COLO668 (cell line): ENCODE measurements around the gene HSDL1.
A peak's percentile ranks its signal among the peaks of the same experiment; 100 is the strongest.

Experiments used
- DNase-seq: peaks from one replicate; lab custom pipeline; 2025; ENCODE audit not compliant: unreplicated experiment; lab: John Stamatoyannopoulos, UW

HSDL1 gene

GRCh38 chr16:84176192-84177053 lies 31.4 kb upstream of the HSDL1 start:
- no peak for DNase-seq

- DNase-seq, result peak; percentile 58
These were observed 30.5 kb upstream of the HSDL1 start for GRCh38 chr16:84175350-84176081.

GRCh38 chr16:84174396-84174795 lies 29.4 kb upstream of the HSDL1 start:
- DNase-seq, result no peak

GRCh38 chr16:84169765-84170310 lies 24.9 kb upstream of the HSDL1 start:
- DNase-seq, result no peak

DNA sequence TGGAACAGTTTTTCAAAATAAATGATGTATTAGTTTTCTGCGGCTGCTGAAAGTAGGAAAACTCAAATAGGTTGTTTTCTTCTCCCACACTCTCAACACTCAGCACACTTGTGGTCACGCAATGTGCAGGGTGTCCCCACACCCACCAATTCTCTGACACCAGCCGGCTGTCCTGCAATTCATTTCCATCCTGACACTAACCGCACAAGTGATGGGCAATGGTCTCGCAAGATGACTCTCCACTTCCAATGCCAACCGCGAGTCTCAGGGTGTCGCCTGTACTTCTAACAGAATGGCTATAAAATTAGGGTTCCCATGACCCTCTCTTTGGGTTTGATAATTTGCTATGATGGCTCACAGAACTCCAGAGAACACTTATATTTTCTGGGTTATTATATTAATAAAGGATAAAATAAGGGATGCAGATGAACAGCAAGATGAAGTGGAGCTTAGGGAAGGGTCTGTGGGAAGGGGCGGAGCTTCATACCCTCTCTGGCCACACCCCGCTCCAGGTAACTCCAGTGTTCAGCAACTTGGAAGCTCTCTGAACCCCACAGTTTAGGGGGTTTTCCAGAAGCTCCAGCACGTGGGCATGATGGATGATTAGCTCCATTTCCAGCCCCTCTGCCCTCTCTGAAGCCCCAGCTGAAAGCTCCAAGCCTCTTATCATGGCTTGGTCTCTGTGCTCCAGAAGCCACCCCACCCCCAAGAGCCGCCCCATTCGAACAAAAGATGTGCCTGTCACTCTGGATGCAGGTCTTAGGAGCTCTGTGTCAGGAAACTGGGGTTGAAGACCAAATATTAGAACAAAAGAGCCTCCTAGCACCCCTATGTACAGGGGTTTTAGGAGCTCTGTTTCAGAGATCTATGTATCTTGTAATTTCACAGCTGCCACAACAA lies 22.1 kb upstream of the HSDL1 start:
- DNase-seq, result no peak

DNA sequence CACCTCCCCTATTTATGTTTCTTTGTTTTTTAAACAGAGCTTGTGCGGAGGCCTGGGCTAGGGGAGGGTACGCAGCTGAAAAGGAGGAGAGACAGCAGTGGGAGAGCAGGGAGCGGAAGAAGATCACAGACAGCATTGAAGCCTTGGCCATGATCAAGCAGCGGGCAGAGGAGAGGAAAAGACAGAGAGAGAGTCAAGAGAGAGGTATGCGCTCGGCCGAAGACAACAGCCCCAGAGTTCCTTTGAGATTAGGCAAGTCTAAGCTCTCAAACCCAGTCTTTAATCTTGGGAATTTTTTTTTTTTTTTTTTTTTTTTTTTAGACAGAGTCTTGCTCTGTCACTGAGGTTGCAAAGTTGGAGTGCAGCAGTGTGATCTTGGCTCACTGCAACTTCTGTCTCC lies 20.8 kb upstream of the HSDL1 start:
- DNase-seq, result no peak

DNA sequence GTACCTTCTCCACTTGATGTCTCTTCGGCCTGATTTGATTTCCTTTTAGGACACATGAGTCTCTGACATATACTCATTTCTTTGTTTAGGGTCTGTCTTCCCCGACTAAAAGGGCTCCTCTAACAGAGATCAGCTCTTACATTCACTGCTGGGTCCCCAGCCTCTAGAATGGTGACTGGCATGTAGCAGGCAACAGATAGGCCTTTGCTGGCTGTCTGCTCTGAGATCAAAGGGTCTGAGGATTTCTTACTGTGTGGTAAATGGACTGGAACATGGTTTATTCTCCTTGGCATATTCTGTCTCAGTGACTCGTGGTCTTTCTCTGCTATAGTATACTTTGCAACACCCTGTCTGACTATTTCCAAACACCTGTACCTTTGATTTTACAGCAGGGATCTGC lies 16.8 kb upstream of the HSDL1 start:
- DNase-seq, result no peak

DNA sequence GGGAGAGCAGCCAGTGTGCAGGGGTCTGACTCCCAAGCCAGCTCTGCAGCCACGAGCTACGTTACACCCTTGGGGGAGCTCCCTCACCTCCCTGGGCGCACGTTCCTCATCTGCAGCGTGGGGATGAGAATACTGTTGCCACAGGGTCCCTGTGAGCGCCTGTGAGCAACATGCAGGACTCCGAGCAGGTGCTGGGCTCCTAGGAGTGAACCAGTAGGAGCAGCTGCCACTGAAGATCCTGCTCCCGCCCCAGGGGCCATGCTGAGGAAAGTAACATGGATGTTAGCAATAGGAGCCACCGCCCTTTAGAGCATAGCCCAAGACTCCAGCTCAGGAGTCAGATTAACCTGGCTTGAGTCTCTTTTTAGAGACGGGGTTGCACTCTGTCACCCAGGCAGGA lies 16.1 kb upstream of the HSDL1 start:
- no peak for DNase-seq

- DNase-seq, result no peak
These were observed 14.8 kb upstream of the HSDL1 start for GRCh38 chr16:84159800-84160199.

- no peak for DNase-seq
These were observed 14.0 kb upstream of the HSDL1 start for GRCh38 chr16:84159007-84159406.

DNA sequence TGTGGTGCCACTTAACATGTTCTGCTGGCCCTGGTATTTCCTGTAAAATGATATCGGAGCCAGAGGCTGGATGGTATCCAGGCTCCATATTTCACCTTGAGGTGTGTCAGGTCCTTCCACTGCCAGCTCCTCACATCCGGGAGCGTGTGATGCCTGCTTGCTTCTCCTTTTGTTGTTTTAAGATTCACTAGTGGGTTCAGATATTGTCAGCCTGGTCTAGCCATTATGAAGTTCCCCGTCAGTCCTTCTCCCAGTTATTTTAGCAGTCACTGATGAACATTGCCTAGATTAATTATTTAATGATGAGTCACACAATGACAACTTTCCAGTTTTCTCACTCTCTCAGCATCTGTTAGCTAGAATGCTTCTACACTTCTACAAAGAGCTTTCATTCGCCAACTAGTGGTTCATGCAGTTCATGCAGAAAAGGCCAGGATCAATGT lies 11.4 kb upstream of the HSDL1 start:
- no peak for DNase-seq

- DNase-seq, result no peak
These were observed 10.8 kb upstream of the HSDL1 start for GRCh38 chr16:84155771-84156170.

DNA sequence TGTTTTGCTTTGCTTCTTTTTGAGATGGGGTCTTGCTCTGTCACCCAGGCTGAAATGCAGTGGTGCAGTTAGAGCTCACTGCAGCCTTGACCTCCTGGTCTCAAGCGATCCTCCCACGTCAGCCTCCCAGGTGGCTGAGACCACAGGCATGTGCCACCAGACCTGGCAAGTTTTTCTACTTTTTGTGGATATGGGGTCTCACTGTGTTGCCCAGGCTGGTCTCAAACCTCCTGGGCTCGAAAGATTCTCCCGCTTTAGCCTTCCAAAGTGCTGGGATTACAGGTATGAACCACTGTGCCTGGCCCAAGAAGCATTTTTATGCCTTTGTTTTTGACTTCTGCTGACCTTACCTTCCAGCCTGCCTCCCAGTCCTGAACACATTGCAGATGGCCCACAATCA lies 10.2 kb upstream of the HSDL1 start:
- no peak for DNase-seq

- DNase-seq, result no peak
These were observed 8.8 kb upstream of the HSDL1 start for GRCh38 chr16:84153660-84154214.

DNA sequence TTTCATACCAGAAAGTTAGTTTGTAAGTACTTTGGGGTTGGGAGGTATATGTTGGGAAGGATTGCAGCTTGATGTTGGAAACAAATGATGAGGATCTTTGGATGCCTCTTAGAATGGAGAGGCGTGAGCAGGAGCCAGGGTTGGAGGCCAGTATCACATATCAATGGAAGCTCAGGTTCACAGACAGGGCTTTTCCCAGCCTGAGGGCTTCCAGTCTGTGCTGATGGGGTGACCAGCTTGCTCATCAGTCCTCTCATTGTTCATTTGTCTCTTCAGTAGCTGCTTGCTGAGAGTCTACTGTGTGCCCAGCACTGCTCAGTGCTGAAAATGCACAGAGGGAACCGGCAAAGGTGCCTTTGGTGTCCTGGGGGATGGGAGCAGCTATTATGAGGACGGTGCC lies 5.9 kb upstream of the HSDL1 start:
- no peak for DNase-seq

- peak; percentile 46 for DNase-seq
These were observed 643 bp downstream of the HSDL1 start for GRCh38 chr16:84144209-84144858.

DNA sequence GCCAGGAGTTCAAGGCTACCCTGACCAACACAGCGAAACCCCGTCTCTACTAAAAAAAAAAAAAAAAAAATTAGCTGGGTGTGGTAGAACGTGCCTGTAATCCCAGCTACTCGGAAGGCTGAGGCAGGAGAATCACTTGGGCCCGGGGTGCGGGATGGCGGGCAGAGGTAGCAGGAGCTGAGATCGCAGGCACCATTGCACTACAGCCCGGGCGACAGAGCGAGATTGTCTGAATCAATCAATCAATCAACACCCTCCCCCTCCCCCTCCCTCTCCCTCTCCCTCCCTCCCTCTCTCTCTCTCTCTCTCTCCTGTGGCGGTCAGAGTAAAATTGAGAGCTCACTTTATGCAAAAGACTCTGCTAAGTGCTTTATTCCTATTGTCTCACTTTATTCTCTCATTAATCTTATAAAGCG lies 1.2 kb downstream of the HSDL1 start:
- no peak for DNase-seq

GRCh38 chr16:84143081-84143480 lies 1.9 kb downstream of the HSDL1 start:
- no peak for DNase-seq

- peak; percentile 8 for DNase-seq
These were observed 3.8 kb downstream of the HSDL1 start for GRCh38 chr16:84141143-84141670.
